GM21723 (cell line): ENCODE data around the gene CEMIP2.

Source experiments
- ATAC-seq: cut with Tn5 transposase; IDR thresholded peaks from one replicate; pipeline ENCODE4 v1.9.1; 2021; ENCODE audit warnings: mild to moderate bottlenecking, moderate library complexity; ENCODE audit not compliant: unreplicated experiment

Gene CEMIP2

DNA sequence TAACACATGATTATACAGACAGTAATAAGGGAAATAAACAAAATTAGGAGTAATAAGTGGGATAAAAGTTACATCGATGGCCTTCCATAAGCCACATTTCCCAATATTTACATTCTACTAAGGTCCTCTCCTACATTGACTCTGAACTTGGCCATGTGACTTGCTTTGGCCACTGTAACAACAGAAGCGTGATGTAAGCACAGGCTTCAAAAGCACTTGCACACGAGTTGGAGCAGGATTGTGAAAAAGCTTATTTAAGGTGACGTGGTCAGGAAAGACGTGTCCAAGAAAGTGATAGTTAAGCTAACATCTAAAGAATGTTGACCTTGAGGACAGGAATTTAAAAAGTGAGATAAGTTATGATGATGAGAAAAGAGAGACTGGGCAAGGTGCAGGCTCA is 9.8 kb upstream of the CEMIP2 start:
- ATAC-seq, result no peak

DNA sequence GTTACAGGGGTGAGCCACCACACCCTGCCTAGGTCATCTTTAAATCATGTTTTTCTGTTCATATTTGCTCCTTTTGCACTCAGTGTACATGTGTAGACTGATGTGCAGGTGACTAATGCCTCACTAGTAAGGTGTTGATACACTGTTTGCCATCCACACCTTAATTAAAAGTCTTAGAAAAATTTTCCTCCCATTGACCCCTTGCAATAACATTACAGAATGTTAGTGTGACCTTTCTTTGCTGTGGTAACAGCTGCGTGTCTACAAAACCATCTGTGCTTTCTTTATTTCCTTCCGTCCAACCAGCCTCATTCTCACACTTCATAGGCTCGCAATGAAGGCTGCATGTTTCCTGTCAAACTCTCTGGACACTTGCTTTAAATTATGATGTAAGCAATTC is 6.6 kb upstream of the CEMIP2 start:
- ATAC-seq, result peak; percentile 75

DNA sequence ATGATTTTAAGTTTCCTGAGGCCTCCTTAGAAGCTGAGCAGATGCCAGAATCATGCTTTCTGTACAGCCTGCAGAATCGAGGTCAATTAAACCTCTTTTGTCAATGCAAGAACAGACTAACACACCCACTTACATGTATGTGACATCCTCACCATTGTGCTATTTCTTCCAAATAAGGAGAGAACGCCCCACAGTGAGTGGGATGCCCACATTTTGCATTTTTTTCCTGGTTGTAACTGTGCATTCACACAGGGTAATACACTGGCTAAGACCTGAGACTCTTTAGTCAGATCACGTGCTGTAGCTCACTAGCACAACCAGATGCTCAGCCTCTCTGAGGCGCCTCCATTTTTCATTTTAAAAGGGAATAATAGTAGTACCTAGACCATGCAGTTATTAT is 4.4 kb upstream of the CEMIP2 start:
- no peak for ATAC-seq

DNA sequence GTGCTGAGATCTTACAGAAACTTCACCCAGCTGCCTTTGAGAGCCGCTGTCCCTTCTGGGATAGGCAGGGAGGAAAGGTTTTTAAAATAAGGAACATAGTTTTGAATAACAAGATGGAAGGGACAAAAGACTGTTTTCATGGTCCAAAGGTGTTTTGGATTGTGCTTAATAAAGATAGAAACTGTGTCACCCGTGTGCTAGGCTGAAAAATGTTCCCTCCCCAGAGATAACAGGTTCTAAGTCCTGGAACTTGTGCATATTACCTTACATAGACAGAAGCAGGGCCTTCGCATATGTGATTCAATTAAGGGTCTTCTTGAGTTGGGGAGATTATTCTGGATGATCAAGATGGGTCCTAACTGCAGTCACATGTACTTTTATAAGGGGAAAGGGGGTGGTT is 1.9 kb upstream of the CEMIP2 start:
- ATAC-seq, result no peak

DNA sequence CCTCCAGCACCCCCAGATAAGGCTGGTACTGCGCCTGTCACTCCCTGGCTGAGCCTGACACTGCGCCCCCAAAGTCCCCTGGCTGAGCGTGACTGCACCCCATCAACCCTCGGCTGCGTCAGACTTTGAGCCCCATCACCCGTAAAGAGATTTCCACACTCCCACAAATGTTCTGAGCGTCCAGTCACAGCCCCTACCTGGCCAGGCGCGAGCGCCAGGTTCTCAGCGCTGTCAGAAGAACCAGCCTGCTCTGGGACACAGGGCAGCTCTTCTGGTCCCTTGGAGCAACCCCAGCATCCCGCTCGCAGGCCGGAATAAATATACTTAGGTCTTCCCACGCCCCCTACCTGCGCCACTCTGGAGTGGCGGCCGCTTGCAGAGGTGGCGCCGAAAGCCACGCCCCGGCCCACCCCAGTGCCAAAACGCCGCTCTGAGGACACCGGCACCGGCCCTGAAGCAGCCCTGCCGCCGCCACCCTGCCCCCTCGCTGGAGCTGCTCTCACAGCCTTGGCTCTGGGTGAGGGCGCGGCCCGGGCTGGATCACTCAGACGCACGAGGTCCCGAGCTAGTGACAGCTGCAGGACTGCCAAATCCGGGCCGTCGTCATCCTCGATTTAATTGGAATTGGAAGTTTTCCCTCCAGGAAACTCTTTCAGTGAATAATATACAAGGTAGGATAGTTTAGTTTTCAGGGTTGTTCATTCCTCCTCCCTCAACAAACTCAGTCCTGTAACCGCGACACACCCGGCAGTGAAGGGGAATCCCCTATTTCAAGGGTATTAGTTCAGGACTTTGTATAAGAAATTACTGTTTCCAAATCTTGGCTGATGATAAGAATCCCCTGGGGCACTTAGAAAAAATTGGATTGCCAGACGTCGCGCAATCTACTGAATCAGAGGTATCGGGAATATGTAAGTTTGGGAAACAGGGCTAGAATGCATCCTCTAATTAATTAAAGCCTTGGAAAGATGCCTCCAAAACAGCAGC is 1.2 kb upstream of the CEMIP2 start:
- ATAC-seq, result peak; percentile 42

DNA sequence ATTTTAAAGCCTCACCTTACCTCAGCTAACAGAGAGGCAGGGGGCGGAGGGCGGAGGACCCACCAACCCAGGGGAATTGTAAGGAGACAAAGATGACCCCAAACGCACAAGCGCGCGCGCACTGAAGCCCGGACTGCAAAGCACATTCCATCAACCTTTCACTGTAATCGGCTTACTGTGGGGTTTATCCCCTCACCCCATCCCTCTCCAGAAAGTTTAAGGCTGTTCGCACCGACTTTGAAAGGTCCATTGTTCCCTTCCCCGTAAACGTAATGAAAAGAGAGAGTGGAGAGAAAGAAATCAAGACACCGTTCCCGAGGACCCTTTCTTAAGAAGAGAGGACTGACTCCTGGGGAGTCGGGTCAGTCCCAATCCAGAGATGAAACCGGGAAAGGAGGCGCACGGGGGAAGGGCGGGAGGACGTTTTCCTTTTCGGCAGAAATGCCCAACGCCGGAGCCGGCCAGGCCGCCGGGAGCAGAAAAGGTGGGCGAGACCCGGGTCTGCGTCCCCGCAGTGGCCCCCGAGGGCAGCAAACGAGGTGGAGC is 464 bp downstream of the CEMIP2 start:
- no peak for ATAC-seq

DNA sequence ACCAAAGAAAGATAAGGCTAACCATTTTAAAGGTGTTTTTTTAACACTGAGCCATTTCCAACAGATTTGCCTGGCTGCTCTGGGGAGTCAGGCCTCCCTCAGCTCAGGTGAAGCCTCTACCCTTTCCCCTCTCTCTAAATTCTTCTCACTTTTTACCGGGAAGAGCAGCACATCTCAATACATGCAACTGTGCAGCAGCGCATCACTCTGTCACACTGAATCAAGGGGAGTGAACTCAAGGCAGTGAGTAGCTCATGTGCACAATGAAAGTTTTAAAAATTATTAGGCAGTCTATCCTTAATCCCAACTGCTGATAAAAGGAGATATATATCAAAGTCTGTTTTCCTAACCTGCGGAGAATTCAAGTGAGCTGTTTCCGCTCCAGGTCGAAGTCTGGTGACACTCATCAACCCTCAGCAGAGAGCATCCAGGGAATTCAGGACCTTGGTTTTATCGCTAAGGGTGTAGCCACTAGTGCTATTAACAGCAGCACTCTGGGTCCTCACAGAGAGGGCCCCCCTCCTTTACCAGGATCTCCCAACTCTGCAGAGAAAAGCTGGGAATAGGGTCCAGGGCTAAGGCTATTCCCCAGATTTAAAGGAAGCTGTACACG is 1.0 kb downstream of the CEMIP2 start:
- no peak for ATAC-seq

DNA sequence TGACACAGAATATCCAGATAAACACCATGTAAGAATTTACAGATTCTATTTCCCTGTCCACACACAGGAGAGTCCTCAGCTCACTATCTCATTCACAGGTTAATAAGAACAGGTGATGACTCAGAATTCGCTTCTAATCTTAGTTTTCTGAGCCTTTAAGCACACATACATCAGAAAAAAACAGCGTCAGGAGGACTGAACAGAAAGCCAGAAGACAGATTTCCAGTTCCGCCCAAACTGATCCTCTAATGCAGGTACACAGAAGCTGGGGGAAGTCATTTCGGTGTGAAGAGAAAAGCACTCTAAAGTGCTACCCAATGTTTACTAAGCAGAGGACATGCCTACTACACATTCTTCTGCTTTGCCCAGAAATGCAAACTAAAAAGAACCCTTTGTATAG is 1.6 kb downstream of the CEMIP2 start:
- no peak for ATAC-seq

DNA sequence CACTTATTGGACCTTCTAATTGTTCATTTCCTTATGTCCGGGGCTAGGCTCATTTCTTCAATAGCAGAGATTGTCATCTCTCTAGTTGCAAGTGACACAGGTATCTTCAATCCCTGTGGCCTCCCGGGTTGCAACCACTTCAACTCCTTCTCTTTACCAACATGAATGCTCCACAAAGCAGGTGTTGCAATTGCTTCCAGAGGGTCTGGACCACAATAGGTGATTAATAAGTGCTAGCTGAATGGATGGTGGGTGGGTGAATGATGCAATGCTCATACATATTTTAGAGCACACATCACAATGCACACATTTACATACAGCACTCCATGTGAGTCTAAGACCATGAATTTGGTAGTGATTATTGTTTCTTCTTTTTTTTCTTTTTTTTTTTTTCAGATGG is 2.6 kb downstream of the CEMIP2 start:
- no peak for ATAC-seq

DNA sequence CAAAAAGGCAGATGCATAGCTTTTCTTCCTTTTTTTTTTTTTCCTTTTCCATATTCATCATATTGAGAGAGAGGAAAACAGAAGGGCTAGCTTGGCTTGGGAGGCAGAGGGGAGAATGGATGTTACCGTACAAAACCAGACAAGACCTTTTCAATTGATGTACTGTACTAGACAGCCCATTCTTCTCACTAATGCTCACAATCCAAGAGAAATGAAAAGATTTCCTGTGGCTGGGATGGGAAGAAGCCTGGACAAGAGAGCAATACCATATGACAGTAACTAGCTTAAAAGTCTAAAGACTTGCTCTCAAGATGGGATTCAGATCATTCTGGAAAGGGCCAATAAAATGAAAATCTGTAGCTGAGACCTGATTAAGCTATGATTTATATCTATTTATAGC is 3.4 kb downstream of the CEMIP2 start:
- no peak for ATAC-seq

DNA sequence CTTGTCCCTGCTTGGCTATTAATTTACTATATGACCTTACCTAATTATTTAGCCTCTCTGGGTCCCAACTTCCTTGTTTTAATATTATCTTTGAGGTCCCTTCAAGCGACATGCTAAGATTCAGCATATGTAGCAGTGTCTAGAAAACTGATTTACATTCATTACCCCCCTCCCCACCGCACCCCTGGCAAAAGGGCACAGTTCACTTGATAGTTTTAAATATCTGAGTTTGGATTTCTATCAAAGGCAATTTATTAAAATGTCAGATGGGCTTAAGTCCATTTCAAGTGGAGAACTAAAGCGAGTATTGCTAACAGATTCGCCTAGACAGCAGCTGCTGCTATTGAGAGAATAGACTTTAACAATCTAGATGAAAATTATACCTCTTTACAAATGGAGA is 3.9 kb downstream of the CEMIP2 start:
- ATAC-seq, result no peak

DNA sequence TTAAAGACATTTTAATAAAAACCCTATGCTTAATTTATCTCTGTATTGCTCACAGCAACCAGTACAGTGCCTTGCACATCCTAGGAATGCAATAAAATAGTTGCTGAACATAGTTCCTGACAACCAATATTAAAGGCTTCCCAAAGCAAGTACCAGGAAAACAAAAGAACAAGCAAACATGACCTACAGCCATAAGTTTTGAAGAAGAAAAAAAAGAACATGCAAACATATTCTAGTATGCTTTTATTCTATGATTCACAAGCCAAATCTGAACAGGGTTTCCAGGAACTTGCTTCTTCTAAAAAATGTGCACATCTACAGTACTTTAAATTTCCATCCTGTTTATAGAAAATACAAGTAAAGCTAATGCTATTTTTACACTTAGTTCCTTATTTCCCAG is 4.5 kb downstream of the CEMIP2 start:
- ATAC-seq, result no peak

DNA sequence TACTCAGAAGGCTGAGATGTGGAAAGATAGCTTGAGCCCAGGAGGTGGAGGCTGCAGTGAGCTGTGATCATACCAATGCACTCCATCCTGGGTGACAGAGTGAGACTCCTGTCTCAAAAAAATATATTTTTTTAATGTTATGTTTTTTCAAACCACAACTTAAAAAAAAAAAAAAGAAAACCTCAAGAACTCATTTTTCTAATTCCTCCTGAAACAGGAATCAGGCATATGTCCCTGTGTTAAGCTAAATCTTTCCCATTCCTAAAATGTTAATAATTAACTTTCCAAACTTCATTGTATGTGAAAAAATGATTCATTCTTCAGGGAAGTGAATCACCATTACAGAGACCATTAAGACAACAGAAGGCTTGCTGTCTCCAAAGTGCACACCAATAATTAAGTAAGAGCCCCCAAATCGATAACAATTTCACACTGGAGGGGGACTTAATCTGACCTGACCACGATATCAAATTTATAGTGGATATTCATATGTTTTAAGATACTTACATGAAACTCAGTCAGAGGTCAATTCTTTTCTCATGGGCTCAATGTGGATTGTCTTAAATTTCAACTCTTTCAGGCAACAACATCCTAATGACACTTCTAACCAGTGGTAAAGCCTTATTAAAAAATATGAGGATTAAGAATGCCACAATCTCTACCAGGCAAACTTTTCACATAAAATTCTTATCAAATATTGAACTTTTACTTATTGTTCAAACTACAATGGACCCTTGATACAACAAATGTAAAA is 5.2 kb downstream of the CEMIP2 start:
- no peak for ATAC-seq

DNA sequence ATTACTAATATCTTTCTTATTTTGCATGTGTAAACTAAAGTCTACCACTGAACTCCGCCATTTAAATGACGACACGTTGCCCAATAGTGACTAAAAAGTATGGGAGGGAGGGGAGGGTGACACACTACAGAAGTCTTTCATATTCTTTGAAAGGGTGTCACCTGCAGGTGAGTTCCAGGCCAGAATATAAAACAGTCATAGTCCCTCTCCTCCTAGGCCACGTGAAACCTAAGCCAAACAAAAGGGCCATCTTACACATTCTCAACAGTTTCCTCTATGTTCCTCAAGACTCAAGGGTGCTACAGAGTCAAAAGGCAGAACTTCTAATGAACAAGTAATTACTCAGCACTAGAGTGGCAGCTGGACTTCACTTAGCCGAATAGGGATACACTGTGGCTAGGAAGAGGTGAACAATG is 6.4 kb downstream of the CEMIP2 start:
- no peak for ATAC-seq

DNA sequence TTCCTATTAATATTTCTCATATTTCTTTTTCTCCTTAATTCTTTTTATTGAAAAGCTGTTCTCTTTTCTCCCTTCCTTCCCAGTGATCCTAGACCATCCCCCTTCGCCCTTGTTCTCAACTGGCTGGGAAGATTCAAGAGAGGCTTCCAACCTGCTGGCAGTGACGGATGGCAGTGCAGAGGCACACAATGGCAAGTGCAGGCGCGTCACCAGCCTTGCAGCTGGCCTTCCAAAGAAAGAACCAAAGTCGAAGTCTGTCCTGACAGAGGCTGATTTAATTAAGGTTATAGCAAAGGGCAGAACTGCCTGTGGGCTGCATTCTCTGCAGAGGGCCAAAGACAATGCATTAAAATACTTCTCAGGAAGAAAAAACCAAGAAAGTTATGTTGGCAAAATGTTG is 7.4 kb downstream of the CEMIP2 start:
- no peak for ATAC-seq

DNA sequence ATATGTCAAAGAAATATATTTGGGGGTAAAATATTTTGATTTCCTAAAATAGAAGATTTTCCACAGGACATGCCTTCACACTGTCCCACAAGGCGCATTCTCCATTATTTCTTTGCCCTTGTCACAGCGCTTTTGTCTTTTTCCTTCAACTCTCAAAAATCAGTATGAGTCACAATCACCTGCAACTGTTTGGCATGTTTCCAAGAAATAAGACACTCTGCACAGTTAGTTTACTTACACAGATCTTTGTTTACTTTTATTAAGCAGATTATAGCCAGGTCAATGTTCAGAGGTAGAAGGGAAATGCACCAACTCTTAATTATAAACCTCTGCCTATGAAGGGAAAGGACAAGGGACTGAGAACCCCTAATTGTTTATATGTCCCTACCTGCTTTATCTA is 9.5 kb downstream of the CEMIP2 start:
- ATAC-seq, result no peak

DNA sequence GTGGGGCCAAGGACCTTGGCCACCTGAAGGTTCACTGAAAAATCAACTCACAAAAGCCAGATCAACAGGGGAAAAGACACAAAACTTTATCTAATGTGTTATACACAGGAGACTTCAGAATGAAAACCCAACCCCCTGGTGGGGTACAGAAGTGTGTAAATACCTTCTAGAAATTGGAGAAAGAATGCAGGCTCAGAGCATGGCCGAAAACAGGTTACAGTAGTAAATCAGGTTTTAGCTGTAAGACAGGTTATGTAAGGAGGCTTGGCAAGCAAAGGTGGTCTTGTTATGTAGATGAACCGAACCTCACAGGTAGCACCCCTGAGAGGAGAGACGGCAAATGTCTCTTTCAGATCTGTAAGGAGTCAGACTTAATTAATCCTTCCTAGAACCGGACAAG is 10.0 kb downstream of the CEMIP2 start:
- ATAC-seq, result no peak

DNA sequence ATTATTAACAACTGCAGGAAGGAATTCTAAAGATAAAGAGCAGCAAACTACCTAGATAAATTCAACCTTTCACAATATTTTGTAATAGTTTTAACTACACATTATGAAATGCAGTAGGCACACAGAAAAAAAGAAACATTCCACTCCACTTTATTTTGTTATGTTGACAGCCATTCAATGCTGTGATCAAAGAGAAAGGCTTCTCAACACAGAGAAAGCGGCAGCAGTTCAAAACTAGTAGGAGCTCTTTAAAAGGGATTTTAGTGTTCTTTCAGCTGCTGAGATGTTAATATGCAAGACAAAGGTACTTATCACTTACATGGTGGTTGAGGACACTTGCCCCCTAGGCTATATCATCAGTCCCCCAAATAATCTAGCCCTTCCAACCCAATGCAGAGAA is 11.6 kb downstream of the CEMIP2 start:
- no peak for ATAC-seq

DNA sequence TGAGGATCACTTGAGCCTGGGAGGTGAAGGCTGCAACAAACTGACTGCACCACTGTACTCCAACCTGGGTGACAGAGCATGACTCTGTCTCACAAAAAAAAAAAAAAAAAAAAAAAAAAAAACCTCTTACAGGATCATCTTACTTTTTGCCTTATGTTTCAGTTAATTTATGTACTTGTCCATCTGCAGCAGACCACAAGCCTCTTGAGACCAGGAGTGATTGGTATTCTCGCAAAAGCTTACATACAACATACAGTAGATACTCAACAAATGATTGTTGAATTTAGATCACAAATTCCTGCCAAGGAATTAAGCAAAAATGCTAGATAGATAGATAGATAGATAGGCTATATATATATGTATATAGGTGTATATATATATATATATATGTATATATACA is 12.4 kb downstream of the CEMIP2 start:
- ATAC-seq, result no peak

DNA sequence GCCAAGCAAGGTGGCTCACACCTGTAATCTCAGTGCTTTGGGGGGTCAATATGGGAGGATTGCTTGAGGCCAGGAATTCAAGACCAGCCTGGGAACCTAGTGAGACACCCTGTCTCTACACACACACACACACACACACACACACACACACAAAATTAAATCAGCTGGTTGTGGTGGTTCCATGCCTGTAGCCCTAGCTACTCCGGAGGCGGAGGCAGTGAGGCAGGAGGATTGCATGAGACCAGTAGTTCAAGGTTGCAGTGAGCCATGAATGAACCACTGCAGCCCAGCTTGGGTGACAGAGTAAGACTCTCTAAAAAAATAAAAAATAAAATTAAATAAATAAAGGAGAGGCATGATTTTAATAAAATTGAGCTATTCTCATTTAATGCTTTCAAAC is 13.1 kb downstream of the CEMIP2 start:
- no peak for ATAC-seq

DNA sequence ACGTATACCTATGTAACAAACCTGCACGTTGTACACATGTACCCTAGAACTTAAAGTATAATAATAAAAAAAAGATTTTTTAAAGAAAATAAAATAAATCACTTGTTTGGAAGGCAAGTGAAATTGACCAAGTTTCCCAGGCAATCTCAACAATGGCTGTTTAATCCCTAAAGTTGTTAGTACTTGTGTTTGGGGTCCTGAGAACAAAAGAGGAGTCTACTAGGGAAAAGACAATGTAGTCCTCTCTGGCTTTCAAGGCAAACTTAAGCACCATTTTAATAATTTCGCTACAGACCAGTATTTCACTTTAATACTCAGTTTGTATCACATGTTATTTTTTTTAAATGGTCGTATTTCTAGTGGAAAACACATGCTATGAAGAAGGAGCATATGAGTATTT is 14.2 kb downstream of the CEMIP2 start:
- ATAC-seq, result no peak
